ENCODE measurements around the gene IHH. TPM values are rescaled to one million over a fixed set of nuclear protein-coding genes. Genes with fewer than 3 reads are reported as not detected.
A peak's percentile ranks its signal among the peaks of the same experiment; 100 is the strongest.

IHH gene
- total RNA-seq, 2 experiments from 2014 or later, result 0.10 TPM; not detected in 1

GRCh38 chr2:219087361-219087760 lies 26.6 kb upstream of the IHH start:
- ChIA-PET POLR2A (no interaction called here), CTCF (interaction anchor here (1.8 to 2.6 kb wide), 3 partner anchors 13 to 17 kb away, joined by 5 to 7 read pairs (median 6); no protein-coding TSS in a partner anchor)
- intact Hi-C loops (cut with micrococcal nuclease), result no loop called here

GRCh38 chr2:219086196-219086595 lies 25.5 kb upstream of the IHH start:
- Mint-ChIP-seq H3K4me3 (no peak overlapping the region), H3K9me3 (no peaks in the 10 kb centered on the region), H3K27me3 (no peaks in the 10 kb centered on the region), H3K36me3 (peaks cover 6% of the 10 kb centered on the region), H3K27ac (no peak overlapping the region), H3K4me1 (ENCODE audit: low read depth) (peaks cover 4% of the 10 kb centered on the region)
- intact Hi-C loops (cut with micrococcal nuclease), result no loop called here
- no peak for DNase-seq
- CTCF ChIA-PET, result interaction anchor here (1.3 to 2.6 kb wide), 4 partner anchors 12 to 68 kb away, joined by 3 to 7 read pairs (median 6); no protein-coding TSS in a partner anchor
- POLR2A ChIA-PET, result no interaction called here

More at GRCh38 chr2:219087361-219087760, 26.6 kb upstream of the IHH start:
- DNase-seq, result no peak
- no peaks in the 10 kb centered on the region for H3K9me3 Mint-ChIP-seq
- no peak overlapping the region for H3K27ac Mint-ChIP-seq
- H3K4me1 Mint-ChIP-seq (ENCODE audit: low read depth), result peaks cover 4% of the 10 kb centered on the region
- H3K27me3 Mint-ChIP-seq, result no peaks in the 10 kb centered on the region
- peaks cover 6% of the 10 kb centered on the region for H3K36me3 Mint-ChIP-seq
- no peak overlapping the region for H3K4me3 Mint-ChIP-seq

- intact Hi-C loops (cut with micrococcal nuclease), result loop anchor here (2.0 kb wide), 1 partner anchor 20 kb away; no protein-coding TSS in a partner anchor
These were observed 24.1 kb upstream of the IHH start for GRCh38 chr2:219084791-219085190.

GRCh38 chr2:219082332-219082958 lies 21.7 kb upstream of the IHH start:
- no peak for DNase-seq
- peaks cover 4% of the 10 kb centered on the region for H3K4me1 Mint-ChIP-seq (ENCODE audit: low read depth)
- H3K27me3 Mint-ChIP-seq, result no peaks in the 10 kb centered on the region
- H3K4me3 Mint-ChIP-seq, result no peak overlapping the region
- H3K36me3 Mint-ChIP-seq, result peaks cover 2% of the 10 kb centered on the region
- H3K9me3 Mint-ChIP-seq, result no peaks in the 10 kb centered on the region
- CTCF ChIA-PET, result interaction anchor here (1.1 to 4.4 kb wide), 5 partner anchors 9 to 38 kb away, joined by 3 to 27 read pairs (median 4); no protein-coding TSS in a partner anchor
- no peak overlapping the region for H3K27ac Mint-ChIP-seq
- intact Hi-C loops (cut with micrococcal nuclease), result no loop called here
- POLR2A ChIA-PET, result no interaction called here

More at GRCh38 chr2:219084791-219085190, 24.1 kb upstream of the IHH start:
- no peak for DNase-seq
- H3K4me1 Mint-ChIP-seq (ENCODE audit: low read depth), result peaks cover 4% of the 10 kb centered on the region
- no peaks in the 10 kb centered on the region for H3K9me3 Mint-ChIP-seq
- peaks cover 6% of the 10 kb centered on the region for H3K36me3 Mint-ChIP-seq
- H3K4me3 Mint-ChIP-seq, result no peak overlapping the region
- POLR2A ChIA-PET, result no interaction called here
- H3K27ac Mint-ChIP-seq, result no peak overlapping the region
- no peaks in the 10 kb centered on the region for H3K27me3 Mint-ChIP-seq
- CTCF ChIA-PET, result interaction anchor here (1.0 to 1.7 kb wide), 6 partner anchors 19 to 210 kb away, joined by 3 to 10 read pairs (median 5); no protein-coding TSS in a partner anchor

- no peak overlapping the region for H3K27ac Mint-ChIP-seq
- CTCF ChIA-PET, result interaction anchor here (1.1 to 4.4 kb wide), 4 partner anchors 9 to 38 kb away, joined by 3 to 27 read pairs (median 4); no protein-coding TSS in a partner anchor
- no peaks in the 10 kb centered on the region for H3K9me3 Mint-ChIP-seq
- H3K27me3 Mint-ChIP-seq, result no peaks in the 10 kb centered on the region
- H3K36me3 Mint-ChIP-seq, result peaks cover 6% of the 10 kb centered on the region
- intact Hi-C loops (cut with micrococcal nuclease), result no loop called here
- DNase-seq, result no peak
- POLR2A ChIA-PET, result no interaction called here
- H3K4me1 Mint-ChIP-seq (ENCODE audit: low read depth), result peaks cover 1% of the 10 kb centered on the region
- H3K4me3 Mint-ChIP-seq, result no peak overlapping the region
These were observed 21.1 kb upstream of the IHH start for GRCh38 chr2:219081701-219082331.

GRCh38 chr2:219081096-219081495 lies 20.4 kb upstream of the IHH start:
- no peak overlapping the region for H3K27ac Mint-ChIP-seq
- DNase-seq, result no peak
- no peaks in the 10 kb centered on the region for H3K27me3 Mint-ChIP-seq
- H3K9me3 Mint-ChIP-seq, result no peaks in the 10 kb centered on the region
- ChIA-PET CTCF (interaction anchor here (0.8 to 4.4 kb wide), 6 partner anchors 9 to 51 kb away, joined by 3 to 27 read pairs (median 6); no protein-coding TSS in a partner anchor), POLR2A (no interaction called here)
- peaks cover 6% of the 10 kb centered on the region for H3K36me3 Mint-ChIP-seq
- no peak overlapping the region for H3K4me3 Mint-ChIP-seq
- intact Hi-C loops (cut with micrococcal nuclease), result no loop called here
- no peaks in the 10 kb centered on the region for H3K4me1 Mint-ChIP-seq (ENCODE audit: low read depth)

- no peak overlapping the region for H3K27ac Mint-ChIP-seq
- CTCF ChIA-PET, result interaction anchor here (0.8 to 4.4 kb wide), 3 partner anchors 25 to 50 kb away, joined by 3 to 27 read pairs (median 8); no protein-coding TSS in a partner anchor
These were observed 18.7 kb upstream of the IHH start for GRCh38 chr2:219079417-219079816.

GRCh38 chr2:219078951-219079350 lies 18.2 kb upstream of the IHH start:
- Mint-ChIP-seq H3K27me3 (no peaks in the 10 kb centered on the region), H3K4me1 (ENCODE audit: low read depth) (no peaks in the 10 kb centered on the region), H3K4me3 (no peak overlapping the region), H3K36me3 (peaks cover 8% of the 10 kb centered on the region), H3K27ac (no peak overlapping the region), H3K9me3 (no peaks in the 10 kb centered on the region)
- no peak for DNase-seq
- ChIA-PET CTCF (interaction anchor here (0.8 to 4.4 kb wide), 5 partner anchors 13 to 75 kb away, joined by 3 to 27 read pairs (median 4); no protein-coding TSS in a partner anchor), POLR2A (no interaction called here)
- intact Hi-C loops (cut with micrococcal nuclease), result no loop called here

More at GRCh38 chr2:219079417-219079816, 18.7 kb upstream of the IHH start:
- H3K4me1 Mint-ChIP-seq (ENCODE audit: low read depth), result no peaks in the 10 kb centered on the region
- POLR2A ChIA-PET, result no interaction called here
- intact Hi-C loops (cut with micrococcal nuclease), result no loop called here
- H3K36me3 Mint-ChIP-seq, result peaks cover 6% of the 10 kb centered on the region
- no peak for DNase-seq
- H3K9me3 Mint-ChIP-seq, result no peaks in the 10 kb centered on the region
- H3K4me3 Mint-ChIP-seq, result no peak overlapping the region
- no peaks in the 10 kb centered on the region for H3K27me3 Mint-ChIP-seq

- Mint-ChIP-seq H3K4me1 (ENCODE audit: low read depth) (no peaks in the 10 kb centered on the region), H3K36me3 (peaks cover 8% of the 10 kb centered on the region), H3K27me3 (no peaks in the 10 kb centered on the region), H3K4me3 (no peak overlapping the region), H3K9me3 (no peaks in the 10 kb centered on the region), H3K27ac (no peak overlapping the region)
- DNase-seq, result no peak
- intact Hi-C loops (cut with micrococcal nuclease), result no loop called here
- ChIA-PET CTCF (interaction anchor here (0.8 to 0.9 kb wide), 4 partner anchors 13 to 76 kb away, joined by 3 to 6 read pairs (median 4); no protein-coding TSS in a partner anchor), POLR2A (no interaction called here)
These were observed 17.4 kb upstream of the IHH start for GRCh38 chr2:219078126-219078525.

- POLR2A ChIA-PET, result no interaction called here
- intact Hi-C loops (cut with micrococcal nuclease), result no loop called here
- Mint-ChIP-seq H3K4me1 (ENCODE audit: low read depth) (no peaks in the 10 kb centered on the region), H3K27ac (no peak overlapping the region), H3K4me3 (no peak overlapping the region), H3K27me3 (no peaks in the 10 kb centered on the region), H3K9me3 (no peaks in the 10 kb centered on the region), H3K36me3 (peaks cover 8% of the 10 kb centered on the region)
- no peak for DNase-seq
- CTCF ChIA-PET, result interaction anchor here (0.8 to 8.2 kb wide), 7 partner anchors 10 to 81 kb away, joined by 3 to 166 read pairs (median 6); no protein-coding TSS in a partner anchor
These were observed 15.5 kb upstream of the IHH start for GRCh38 chr2:219076253-219076652.

GRCh38 chr2:219073413-219074129 lies 12.8 kb upstream of the IHH start:
- no peak overlapping the region for H3K4me3 Mint-ChIP-seq
- peaks cover 8% of the 10 kb centered on the region for H3K36me3 Mint-ChIP-seq
- H3K27me3 Mint-ChIP-seq, result no peaks in the 10 kb centered on the region
- H3K9me3 Mint-ChIP-seq, result no peaks in the 10 kb centered on the region
- H3K4me1 Mint-ChIP-seq (ENCODE audit: low read depth), result no peaks in the 10 kb centered on the region
- H3K27ac Mint-ChIP-seq, result no peak overlapping the region
- POLR2A ChIA-PET, result no interaction called here
- peak; percentile 25 for DNase-seq
- CTCF ChIA-PET, result interaction anchor here (0.6 to 8.2 kb wide), 27 partner anchors 8 to 244 kb away, joined by 3 to 166 read pairs (median 4); no protein-coding TSS in a partner anchor
- intact Hi-C loops (cut with micrococcal nuclease), result loop anchor here (1.0 kb wide), 1 partner anchor 46 kb away; no protein-coding TSS in a partner anchor

Measured in activated CD4-positive, alpha-beta memory T cell treated with anti-CD3 and anti-CD28 coated beads for 36 hours (primary cell).